SK-N-SH (cell line): ENCODE results near the gene LACTB. TPM values are rescaled to one million over a fixed set of nuclear protein-coding genes. Genes with fewer than 3 reads are reported as not detected.

Experiments used
- CTCF ChIA-PET: fragments of 300-600, 350-600 bp; formaldehyde crosslinking; extraction: SDS; loops from one replicate; lab custom pipeline; 2021; lab: Yijun Ruan, JAX
- POLR2A ChIA-PET: fragments of 350-600 bp; sonication (Branson Sonifier 250); formaldehyde crosslinking; extraction: SDS; loops from one replicate; lab custom pipeline; 2020; ENCODE audit warnings: antibody characterized with exemption, inconsistent platforms; lab: Yijun Ruan, JAX
- DNase-seq: peaks from one replicate; pipeline ENCODE4 v3.0.0; 2012
- H2AFZ ChIP-seq: fragments of 200-600 bp; sonication (generic); 2 replicates; pipeline ENCODE4 v1.8.1; 2016; ENCODE audit warnings: antibody characterized with exemption, mild to moderate bottlenecking, low read depth
- H3F3A ChIP-seq: fragments of 200-600 bp; sonication (generic); replicated peaks from 2 replicates; pipeline ENCODE3; 2016; ENCODE audit warnings: antibody characterized with exemption, mild to moderate bottlenecking; ENCODE audit not compliant: insufficient read depth
- H3K27ac ChIP-seq, 2 experiments: fragments of 200-500 bp in 1 of 2; fragments of 200-600 bp in 1 of 2; sonication (Bioruptor generic) in 1 of 2; sonication (generic), shearing (Covaris generic) in 1 of 2; 2 replicates each; pipeline versions ENCODE4 v1.5.1 to v1.6.1; 2014 to 2016; ENCODE audit warnings: low read depth in 2 of 2, inconsistent platforms in 1 of 2, low read length in 1 of 2, mild to moderate bottlenecking in 1 of 2, mixed read lengths in 1 of 2
- H3K27me3 ChIP-seq: fragments of 200-600 bp; sonication (generic), shearing (Covaris generic); 2 replicates; pipeline ENCODE4 v1.6.1; 2016; ENCODE audit warnings: mixed run types; ENCODE audit not compliant: insufficient read depth
- H3K36me3 ChIP-seq, 2 experiments: fragments of 200-500 bp in 1 of 2; fragments of 200-600 bp in 1 of 2; sonication (Bioruptor generic) in 1 of 2; sonication (generic) in 1 of 2; replicated peaks in 1 of 2; 2 replicates each; pipeline versions ENCODE3 to v1.5.1; 2014 to 2016; ENCODE audit warnings: low read length in 1 of 2, mild to moderate bottlenecking in 1 of 2; ENCODE audit not compliant: insufficient read depth in 2 of 2, control insufficient read depth in 1 of 2
- H3K4me1 ChIP-seq, 2 experiments: fragments of 200-500 bp in 1 of 2; fragments of 200-600 bp in 1 of 2; sonication (Bioruptor generic) in 1 of 2; sonication (generic), shearing (Covaris generic) in 1 of 2; 2 replicates each; pipeline versions ENCODE4 v1.5.1 to v1.6.1; 2014 to 2016; ENCODE audit warnings: low read depth in 1 of 2, low read length in 1 of 2, mixed run types in 1 of 2; ENCODE audit not compliant: insufficient read depth in 2 of 2, control insufficient read depth in 1 of 2
- H3K4me2 ChIP-seq: fragments of 200-600 bp; sonication (generic), shearing (Covaris generic); 2 replicates; pipeline ENCODE4 v1.6.1; 2017; ENCODE audit warnings: mixed run types
- H3K4me3 ChIP-seq, 2 experiments: fragments of 200-500 bp in 1 of 2; fragments of 200-600 bp in 1 of 2; sonication (Bioruptor generic) in 1 of 2; sonication (generic), shearing (Covaris generic) in 1 of 2; 2 replicates each; pipeline versions ENCODE4 v1.5.1 to v1.8.1; 2014 to 2016; ENCODE audit warnings: low read depth in 2 of 2, inconsistent platforms in 1 of 2, low read length in 1 of 2, mild to moderate bottlenecking in 1 of 2, mixed read lengths in 1 of 2, moderate library complexity in 1 of 2
- H3K79me2 ChIP-seq: fragments of 200-600 bp; sonication (generic); 2 replicates; pipeline ENCODE4 v1.8.1; 2017; ENCODE audit warnings: mild to moderate bottlenecking; ENCODE audit not compliant: insufficient read depth
- H3K9ac ChIP-seq: fragments of 200-600 bp; sonication (generic); 2 replicates; pipeline ENCODE4 v1.6.1; 2017; ENCODE audit warnings: mixed run types
- H3K9me2 ChIP-seq: fragments of 200-600 bp; sonication (generic); 2 replicates; pipeline ENCODE4 v1.6.1; 2017; ENCODE audit warnings: mixed run types
- H3K9me3 ChIP-seq: fragments of 200-600 bp; sonication (generic); 2 replicates; pipeline ENCODE4 v1.6.1; 2017; ENCODE audit warnings: mixed run types, mild to moderate bottlenecking, moderate library complexity
- H4K20me1 ChIP-seq: fragments of 200-600 bp; sonication (generic); 2 replicates; pipeline ENCODE4 v1.6.1; 2017; ENCODE audit warnings: mild to moderate bottlenecking, mixed run types; ENCODE audit not compliant: insufficient read depth
- CHD2 ChIP-seq: fragments of 150-350 bp; IDR thresholded peaks from 2 replicates; pipeline ENCODE4 v1.6.1; 2018; ENCODE audit warnings: low read length; ENCODE audit not compliant: partially characterized antibody
- ELF1 ChIP-seq: IDR thresholded peaks from 2 replicates; pipeline ENCODE4 v1.4.0; 2012
- EZH2phosphoT487 ChIP-seq: fragments of 200-600 bp; sonication (generic); IDR thresholded peaks from 2 replicates; pipeline ENCODE4 v1.6.1; 2017; ENCODE audit warnings: low read depth, mixed run types, mild to moderate bottlenecking, antibody characterized with exemption, moderate library complexity, borderline replicate concordance
- FOSL2 ChIP-seq: IDR thresholded peaks from 2 replicates; pipeline ENCODE4 v1.4.0; 2012; ENCODE audit warnings: low read depth, mild to moderate bottlenecking, moderate library complexity, borderline replicate concordance
- MEF2A ChIP-seq: IDR thresholded peaks from 2 replicates; pipeline ENCODE4 v1.4.0; 2012; ENCODE audit warnings: low read depth, borderline replicate concordance
- SMC3 ChIP-seq: IDR thresholded peaks from 2 replicates; pipeline ENCODE4 v1.6.1; 2012; ENCODE audit warnings: low read depth, low read length, improper control_type of control experiment
- TAF1 ChIP-seq: IDR thresholded peaks from 2 replicates; pipeline ENCODE4 v1.6.1; 2012; ENCODE audit warnings: low read depth, mild to moderate bottlenecking, low read length, moderate library complexity, borderline replicate concordance
- TEAD4 ChIP-seq: IDR thresholded peaks from 2 replicates; pipeline ENCODE4 v1.4.0; 2012; ENCODE audit warnings: mild to moderate bottlenecking, borderline replicate concordance; ENCODE audit not compliant: insufficient read depth
- USF2 ChIP-seq: fragments of 150-350 bp; IDR thresholded peaks from 2 replicates; pipeline ENCODE4 v1.6.1; 2017; ENCODE audit warnings: antibody characterized with exemption, low read length, low read depth, borderline replicate concordance
- WGBS: methylation state at CpG from one replicate; pipeline ENCODE4 v1.1.6; 2017; ENCODE audit warnings: low lambda C conversion rate; 5-methylcytosine and 5-hydroxymethylcytosine counted together
- polyA plus RNA-seq, 3 experiments: library from polyadenylated mRNA; depleted of rRNA; stranded (reverse); fragments of >200 nt; gene quantifications; 2 replicates each; pipeline ENCODE4 v1.2.3, GENCODE V29; 2012
- TF ChIP-seq, protein P1 (sequence below): IDR thresholded peaks from 2 replicates; pipeline ENCODE4; 2012

The LACTB gene
- polyA plus RNA-seq, 1 of the 3 experiments (the other 2 are of a cell fraction), result 23.3 TPM

DNA sequence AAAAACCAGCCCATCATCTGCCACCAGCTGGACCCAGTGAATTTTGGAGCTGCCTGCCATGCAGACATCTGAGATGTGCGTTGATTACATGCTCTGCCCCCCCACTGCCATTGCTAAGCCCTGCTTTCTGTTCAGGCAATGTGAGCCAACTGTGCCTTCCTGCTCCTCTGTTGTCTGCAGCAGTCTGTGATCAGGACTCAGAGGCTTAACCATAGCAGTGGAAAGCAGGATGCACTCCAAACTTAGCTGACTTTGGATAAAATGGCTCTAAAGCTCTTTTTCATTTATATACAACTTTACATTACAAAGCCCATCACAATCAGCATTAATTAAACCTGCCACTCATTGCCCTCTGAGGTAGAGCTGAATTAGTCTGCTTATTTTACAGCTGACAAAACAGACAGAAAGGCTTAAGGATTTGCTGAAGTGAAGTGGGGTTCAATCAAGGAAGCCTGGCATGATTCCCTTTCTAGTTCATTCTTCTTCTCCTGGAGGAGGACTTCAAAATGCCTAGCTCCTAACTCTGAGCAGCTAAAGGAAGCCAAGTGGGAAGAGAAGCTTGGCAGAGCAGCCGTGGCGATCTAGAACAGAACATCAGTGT is 51.3 kb downstream of the LACTB start:
- Histone ChIP-seq H3K79me2 (no peaks in the 10 kb centered on the region), H3K9me2 (no peaks in the 10 kb centered on the region), H3K9ac (no peak overlapping the region), H4K20me1 (no peaks in the 10 kb centered on the region), H3K4me2 (no peak overlapping the region), H3K4me3 (no peak overlapping the region), H3K4me1 (peaks cover 0 to 1% of the 10 kb centered on the region in 2 experiments; a peak in 1 of 4 replicates), H2AFZ (no peak overlapping the region), H3K9me3 (no peaks in the 10 kb centered on the region), H3K27ac (no peak overlapping the region), H3F3A (no peaks in the 10 kb centered on the region), H3K36me3 (no peaks in the 10 kb centered on the region), H3K27me3 (no peaks in the 10 kb centered on the region)
- no peak for TF ChIP-seq MEF2A
- TF ChIP-seq SMC3, result no peak
- no peak for TF ChIP-seq USF2
- no peak for TF ChIP-seq EZH2phosphoT487
- TF ChIP-seq CHD2, result no peak
- no peak for TF ChIP-seq TEAD4
- TF ChIP-seq, protein P1, sequence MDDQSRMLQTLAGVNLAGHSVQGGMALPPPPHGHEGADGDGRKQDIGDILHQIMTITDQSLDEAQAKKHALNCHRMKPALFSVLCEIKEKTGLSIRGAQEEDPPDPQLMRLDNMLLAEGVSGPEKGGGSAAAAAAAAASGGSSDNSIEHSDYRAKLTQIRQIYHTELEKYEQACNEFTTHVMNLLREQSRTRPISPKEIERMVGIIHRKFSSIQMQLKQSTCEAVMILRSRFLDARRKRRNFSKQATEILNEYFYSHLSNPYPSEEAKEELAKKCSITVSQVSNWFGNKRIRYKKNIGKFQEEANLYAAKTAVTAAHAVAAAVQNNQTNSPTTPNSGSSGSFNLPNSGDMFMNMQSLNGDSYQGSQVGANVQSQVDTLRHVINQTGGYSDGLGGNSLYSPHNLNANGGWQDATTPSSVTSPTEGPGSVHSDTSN, result no peak
- TF ChIP-seq ELF1, result no peak
- 87% methylated on average over 3 of the region's 3 CpGs for WGBS
- CTCF ChIA-PET, result interaction anchor here (1.0 to 1.3 kb wide), 2 partner anchors 23 to 53 kb away, joined by 3 read pairs; no protein-coding TSS in a partner anchor
- POLR2A ChIA-PET, result no interaction called here
- DNase-seq, result no peak

DNA sequence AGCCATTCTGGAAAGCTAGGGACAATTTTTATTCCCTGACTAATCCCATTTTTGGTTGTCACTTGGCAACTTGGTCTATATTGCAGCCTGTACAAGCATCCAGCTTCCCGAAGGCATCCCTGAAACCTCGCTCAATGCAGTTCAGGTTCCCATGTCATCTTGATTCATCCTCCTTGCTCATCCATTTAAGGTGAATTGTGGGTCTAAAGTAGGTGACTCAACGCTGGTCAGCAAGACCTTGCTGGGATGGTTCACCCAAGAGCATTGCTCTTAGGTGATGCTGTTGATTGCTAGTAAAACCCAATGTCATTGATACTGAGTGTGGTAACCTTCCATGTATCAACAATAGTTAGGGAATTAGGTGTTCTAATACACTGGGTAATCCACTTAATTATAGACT is 54.6 kb downstream of the LACTB start:
- no peaks in the 10 kb centered on the region for H3K9me2 ChIP-seq
- no peaks in the 10 kb centered on the region for H3K79me2 ChIP-seq
- H3K4me2 ChIP-seq, result no peak overlapping the region
- peaks cover 0 to 3% of the 10 kb centered on the region in 2 experiments; a peak in 1 of 4 replicates for H3K4me1 ChIP-seq
- no peak overlapping the region for H3K4me3 ChIP-seq
- H3K9ac ChIP-seq, result no peak overlapping the region
- no peaks in the 10 kb centered on the region for H3K9me3 ChIP-seq
- no peak for DNase-seq
- H3K36me3 ChIP-seq, result no peaks in the 10 kb centered on the region
- ChIA-PET CTCF (no interaction called here), POLR2A (no interaction called here)
- H3K27me3 ChIP-seq, result no peaks in the 10 kb centered on the region
- 62% methylated on average over 3 of the region's 3 CpGs for WGBS
- no peaks in the 10 kb centered on the region for H3F3A ChIP-seq
- H2AFZ ChIP-seq, result no peak overlapping the region
- TF ChIP-seq FOSL2, result peak; percentile 27; the same call in 1 of the 2 replicates
- TF ChIP-seq TAF1, result no peak
- H3K27ac ChIP-seq, result no peak overlapping the region; a peak in 1 of 4 replicates
- no peaks in the 10 kb centered on the region for H4K20me1 ChIP-seq
